ENCODE results near the gene ATG4B. TPM values are rescaled to one million over a fixed set of nuclear protein-coding genes. Genes with fewer than 3 reads are reported as not detected.

ATG4B gene
- total and polyA plus RNA-seq, 9 of the 15 experiments (the other 6 are each of a cell fraction or from before 2014, with no cell fraction given): 5.9 to 58.8 (median 35.6) TPM

- no peak for TF ChIP-seq FOXM1 (IDR thresholded peaks at IDR 0.05; ENCODE audit: low read depth)
- 0 out of 2 replicates have a peak, but pooled peaks have one; percentile 70 for TF ChIP-seq FOXM1 (CRISPR knock-in tag; IDR thresholded peaks at IDR 0.05; ENCODE audit: low read depth)
- TF ChIP-seq HMBOX1 (IDR thresholded peaks at IDR 0.05): no peak
- TF ChIP-seq, protein P1, sequence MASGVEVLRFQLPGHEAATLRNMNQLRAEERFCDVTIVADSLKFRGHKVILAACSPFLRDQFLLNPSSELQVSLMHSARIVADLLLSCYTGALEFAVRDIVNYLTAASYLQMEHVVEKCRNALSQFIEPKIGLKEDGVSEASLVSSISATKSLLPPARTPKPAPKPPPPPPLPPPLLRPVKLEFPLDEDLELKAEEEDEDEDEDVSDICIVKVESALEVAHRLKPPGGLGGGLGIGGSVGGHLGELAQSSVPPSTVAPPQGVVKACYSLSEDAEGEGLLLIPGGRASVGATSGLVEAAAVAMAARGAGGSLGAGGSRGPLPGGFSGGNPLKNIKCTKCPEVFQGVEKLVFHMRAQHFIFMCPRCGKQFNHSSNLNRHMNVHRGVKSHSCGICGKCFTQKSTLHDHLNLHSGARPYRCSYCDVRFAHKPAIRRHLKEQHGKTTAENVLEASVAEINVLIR (CRISPR knock-in tag; IDR thresholded peaks at IDR 0.05): no peak
- no peak for TF ChIP-seq RFX5 (IDR thresholded peaks at IDR 0.05; ENCODE audit: low read depth, low read length)
- no peak for TF ChIP-seq SIRT6 (IDR thresholded peaks at IDR 0.05; ENCODE audit: low read depth, low read length)
- peak; percentile 37; the same call in 1 of the 2 replicates for TF ChIP-seq FOXP4 (CRISPR knock-in tag; IDR thresholded peaks at IDR 0.05; ENCODE audit: borderline replicate concordance)
- TF ChIP-seq ARID4B (CRISPR knock-in tag; IDR thresholded peaks at IDR 0.05): peak; percentile 63
- TF ChIP-seq PTBP1 (IDR thresholded peaks at IDR 0.05; ENCODE audit: low read depth, low read length): no peak
- no peak for TF ChIP-seq IRF9 (tag; IDR thresholded peaks at IDR 0.05)
- TF ChIP-seq CREM (IDR thresholded peaks at IDR 0.05; ENCODE audit: low read depth): 0 out of 2 replicates have a peak, but pooled peaks have one; percentile 42
- 0 out of 2 replicates have a peak, but pooled peaks have one; percentile 29 for TF ChIP-seq HDAC2 (IDR thresholded peaks at IDR 0.05)
- no peak for TF ChIP-seq HINFP (tag; conservative IDR thresholded peaks at IDR 0.05; ENCODE audit: low read depth)
- no peak for TF ChIP-seq TSC22D4 (tag; IDR thresholded peaks at IDR 0.05)
- TF ChIP-seq RB1 (IDR thresholded peaks at IDR 0.05; ENCODE audit: low read depth): peak; percentile 60; the same call in 1 of the 2 replicates
These were observed 64.9 kb downstream of the ATG4B start (continued) for GRCh38 chr2:241702155-241703031.
